Parathyroid adenoma (tissue), 2 donors: ENCODE results near the gene LANCL2.
"Not testable (repeated sequence)": the region's sequence is repeated elsewhere in the genome, so short reads cannot be mapped to it uniquely, and the experiment has no call there.

ENCODE experiments used
- H2AFZ ChIP-seq: fragments of 300-600 bp; sonication (generic); one replicate; pipeline ENCODE4 v1.7.0; 2017; ENCODE audit warnings: antibody characterized with exemption, mild to moderate bottlenecking
- H3K27ac ChIP-seq: fragments of 300-600 bp; sonication (generic); one replicate; pipeline ENCODE4 v1.7.0; 2017
- H3K27me3 ChIP-seq: fragments of 300-600 bp; sonication (generic); one replicate; pipeline ENCODE4 v1.7.0; 2017; ENCODE audit warnings: low read length; ENCODE audit not compliant: control insufficient read depth, insufficient read depth
- H3K36me3 ChIP-seq: fragments of 300-600 bp; sonication (generic); one replicate; pipeline ENCODE4 v1.7.0; 2017; ENCODE audit warnings: low read length; ENCODE audit not compliant: control insufficient read depth, insufficient read depth
- H3K4me1 ChIP-seq: fragments of 300-600 bp; sonication (generic); one replicate; pipeline ENCODE4 v1.7.0; 2017; ENCODE audit warnings: control low read depth
- H3K4me2 ChIP-seq: fragments of 300-600 bp; sonication (generic); one replicate; pipeline ENCODE4 v1.7.0; 2017; ENCODE audit warnings: low read length
- H3K4me3 ChIP-seq: fragments of 300-600 bp; sonication (generic); one replicate; pipeline ENCODE4 v1.7.0; 2017; ENCODE audit warnings: low read depth, low read length
- H3K79me2 ChIP-seq: fragments of 300-600 bp; sonication (generic); one replicate; pipeline ENCODE4 v1.7.0; 2017; ENCODE audit warnings: control low read depth
- H3K9ac ChIP-seq: fragments of 300-600 bp; sonication (generic); one replicate; pipeline ENCODE4 v1.7.0; 2017; ENCODE audit warnings: mild to moderate bottlenecking
- H3K9me3 ChIP-seq: fragments of 300-600 bp; sonication (generic); one replicate; pipeline ENCODE4 v1.7.0; 2017; ENCODE audit warnings: low read length; ENCODE audit not compliant: control insufficient read depth
- CTCF ChIP-seq: fragments of 300-600 bp; sonication (generic); IDR thresholded peaks from one replicate; pipeline ENCODE4 v1.7.0; 2017; ENCODE audit warnings: antibody characterized with exemption, mild to moderate bottlenecking
- donor health status: primary hyperparathyroidism.

LANCL2 gene

GRCh38 chr7:55345292-55345691 is 19.8 kb upstream of the LANCL2 start:
- Histone ChIP-seq H3K27me3 (no peaks in the 10 kb centered on the region), H3K9ac (no peak overlapping the region), H2AFZ (no peak overlapping the region), H3K36me3 (no peaks in the 10 kb centered on the region), H3K4me2 (no peak overlapping the region), H3K4me3 (no peak overlapping the region), H3K4me1 (peaks cover 5% of the 10 kb centered on the region), H3K9me3 (no peaks in the 10 kb centered on the region), H3K27ac (no peak overlapping the region), H3K79me2 (no peaks in the 10 kb centered on the region)
- no peak for TF ChIP-seq CTCF

- no peak overlapping the region for H3K4me3 ChIP-seq
- peak overlapping the region; percentile 45 for H3K27ac ChIP-seq
- H3K4me1 ChIP-seq: peaks cover 5% of the 10 kb centered on the region
- H3K79me2 ChIP-seq: no peaks in the 10 kb centered on the region
- H3K27me3 ChIP-seq: no peaks in the 10 kb centered on the region
- H3K4me2 ChIP-seq: no peak overlapping the region
- H2AFZ ChIP-seq: peak overlapping the region; percentile 55
- TF ChIP-seq CTCF: no peak
- H3K9me3 ChIP-seq: no peaks in the 10 kb centered on the region
- no peak overlapping the region for H3K9ac ChIP-seq
- H3K36me3 ChIP-seq: no peaks in the 10 kb centered on the region
These were observed 16.6 kb upstream of the LANCL2 start for GRCh38 chr7:55348502-55348901.

GRCh38 chr7:55349121-55349520 is 16.0 kb upstream of the LANCL2 start:
- peak overlapping the region; percentile 55 for H2AFZ ChIP-seq
- H3K4me3 ChIP-seq: no peak overlapping the region
- no peak overlapping the region for H3K4me2 ChIP-seq
- no peak overlapping the region for H3K9ac ChIP-seq
- no peak for TF ChIP-seq CTCF
- peak overlapping the region; percentile 45 for H3K27ac ChIP-seq
- H3K79me2 ChIP-seq: no peaks in the 10 kb centered on the region
- no peaks in the 10 kb centered on the region for H3K9me3 ChIP-seq
- peaks cover 5% of the 10 kb centered on the region for H3K4me1 ChIP-seq
- no peaks in the 10 kb centered on the region for H3K36me3 ChIP-seq
- no peaks in the 10 kb centered on the region for H3K27me3 ChIP-seq

DNA sequence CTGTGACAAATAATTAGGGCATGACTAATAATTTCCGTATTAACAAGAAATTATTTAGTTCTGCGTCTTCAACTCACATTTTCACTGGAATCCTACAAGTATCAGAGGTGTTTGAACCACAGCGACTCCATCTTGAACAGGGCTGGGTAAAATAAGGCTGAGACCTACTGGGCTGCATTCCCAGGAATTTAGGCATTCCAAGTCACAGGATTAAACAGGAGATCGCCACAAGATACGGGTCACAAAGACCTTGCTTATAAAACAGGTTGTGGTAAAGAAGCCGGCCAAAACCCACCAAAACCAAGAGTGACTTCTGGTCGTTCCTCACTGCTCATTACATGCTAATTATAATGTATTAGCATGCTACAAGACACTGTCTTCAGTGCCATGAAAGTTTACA is 14.9 kb upstream of the LANCL2 start:
- no peak for TF ChIP-seq CTCF
- Histone ChIP-seq H3K27me3 (no peaks in the 10 kb centered on the region), H3K4me3 (no peak overlapping the region), H3K4me2 (no peak overlapping the region), H3K4me1 (peaks cover 5% of the 10 kb centered on the region), H3K27ac (no peak overlapping the region), H3K79me2 (no peaks in the 10 kb centered on the region), H2AFZ (no peak overlapping the region), H3K9me3 (no peaks in the 10 kb centered on the region), H3K9ac (no peak overlapping the region), H3K36me3 (no peaks in the 10 kb centered on the region)

DNA sequence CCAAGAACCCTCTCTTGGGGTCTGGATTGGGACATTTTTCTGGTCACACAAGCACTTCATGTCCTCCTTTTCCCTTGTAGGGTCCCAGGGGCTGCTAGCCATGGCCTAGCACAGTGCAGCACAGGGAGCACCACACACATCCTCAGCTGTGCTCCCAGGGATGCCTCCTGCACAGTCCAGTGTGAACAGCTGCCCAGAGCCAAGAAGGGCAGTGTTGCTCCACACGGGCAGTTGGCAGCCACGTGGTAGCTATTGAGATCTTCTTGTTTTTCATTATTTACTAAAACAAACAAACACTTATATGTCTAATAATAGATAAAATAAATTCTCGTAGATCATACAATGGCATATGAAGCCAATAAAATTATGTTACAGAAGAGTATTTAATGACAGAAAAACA is 13.9 kb upstream of the LANCL2 start:
- Histone ChIP-seq H3K27ac (no peak overlapping the region), H3K79me2 (no peaks in the 10 kb centered on the region), H3K27me3 (no peaks in the 10 kb centered on the region), H3K36me3 (no peaks in the 10 kb centered on the region), H2AFZ (no peak overlapping the region), H3K4me3 (no peak overlapping the region), H3K9me3 (no peaks in the 10 kb centered on the region), H3K9ac (no peak overlapping the region), H3K4me2 (no peak overlapping the region), H3K4me1 (peaks cover 5% of the 10 kb centered on the region)
- TF ChIP-seq CTCF: no peak

- H3K36me3 ChIP-seq, H3K4me2 ChIP-seq, H3K27ac ChIP-seq, H3K4me1 ChIP-seq, H2AFZ ChIP-seq, H3K4me3 ChIP-seq, H3K79me2 ChIP-seq, H3K27me3 ChIP-seq, H3K9ac ChIP-seq, H3K9me3 ChIP-seq: not testable (repeated sequence)
These were observed 12.2 kb upstream of the LANCL2 start for GRCh38 chr7:55352947-55353273.
